A549 (cell line): ENCODE measurements around the gene IL18RAP.

Source experiments
- BHLHE40 ChIP-seq: IDR thresholded peaks from 2 replicates; pipeline ENCODE4 v1.6.1; 2012; ENCODE audit warnings: low read depth, low read length, inconsistent platforms
- CTCF ChIP-seq: fragments of >200 bp; sonication (Bioruptor Twin); formaldehyde crosslinking; IDR thresholded peaks from 3 replicates; pipeline ENCODE4 v1.5.1; 2016
- ESRRA ChIP-seq: fragments of 150-350 bp; IDR thresholded peaks from 2 replicates; pipeline ENCODE4 v1.6.1; 2014; ENCODE audit warnings: mild to moderate bottlenecking, low read length, borderline replicate concordance
- JUN ChIP-seq, 2 experiments: fragments of >200 bp; sonication (Bioruptor Twin); formaldehyde crosslinking; IDR thresholded peaks; 2 replicates in 1 of 2; 3 replicates in 1 of 2; pipeline ENCODE4 v1.6.1; 2016 to 2017
- JUNB ChIP-seq: fragments of >200 bp; sonication (Bioruptor Twin); formaldehyde crosslinking; IDR thresholded peaks from 2 replicates; pipeline ENCODE4 v1.6.1; 2016
- NPAS2 ChIP-seq: fragments of 250-450 bp; sonication (Bioruptor Pico); IDR thresholded peaks from 2 replicates; pipeline ENCODE4 v1.8.0; 2022; ENCODE audit warnings: mild to moderate bottlenecking, moderate library complexity, borderline replicate concordance
- POLR2A ChIP-seq: IDR thresholded peaks from 2 replicates; pipeline ENCODE4 v1.6.1; 2012; ENCODE audit warnings: mild to moderate bottlenecking, low read length
- RCOR1 ChIP-seq: fragments of 150-350 bp; IDR thresholded peaks from 2 replicates; pipeline ENCODE4 v1.6.1; 2014; ENCODE audit warnings: antibody characterized with exemption, low read length, low read depth
- SREBF2 ChIP-seq: fragments of 450-650 bp; IDR thresholded peaks from 2 replicates; pipeline ENCODE4 v1.6.1; 2014; ENCODE audit warnings: mild to moderate bottlenecking, moderate library complexity
- USF2 ChIP-seq: fragments of 450-650 bp; IDR thresholded peaks from 2 replicates; pipeline ENCODE4 v1.6.1; 2014; ENCODE audit warnings: antibody characterized with exemption

DNA sequence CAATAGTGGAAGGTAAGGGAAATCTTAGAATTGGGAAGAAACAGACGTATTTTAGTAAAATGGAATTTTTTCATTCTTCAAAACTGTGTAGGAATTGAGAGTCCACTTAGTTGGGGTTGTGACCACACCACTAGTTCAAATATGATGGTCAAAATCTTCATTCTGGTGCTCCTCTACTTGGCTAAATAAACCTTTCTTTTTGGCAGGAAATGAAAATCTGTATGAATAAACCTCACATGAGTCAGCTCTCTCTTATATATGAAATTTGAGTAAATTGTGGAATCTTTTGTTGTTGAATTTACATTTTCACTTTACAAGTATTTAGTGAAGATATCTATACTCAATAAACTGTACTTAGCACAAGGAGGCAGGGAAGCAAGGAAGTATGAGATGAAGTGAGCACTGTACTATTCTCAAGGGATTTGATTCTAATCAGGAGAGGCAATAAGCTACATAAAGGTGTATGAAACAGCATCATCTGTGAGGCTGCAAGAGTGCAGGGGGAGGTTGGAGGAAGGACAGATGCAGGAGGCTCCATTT is 46.8 kb upstream of the IL18RAP start:
- TF ChIP-seq CTCF (no peak), POLR2A (no peak), ESRRA (no peak), JUN (IDR thresholded peaks at IDR 0.05) (no peak), USF2 (no peak), SREBF2 (no peak), BHLHE40 (no peak), NPAS2 (CRISPR knock-in tag) (no peak), JUNB (no peak), RCOR1 (no peak)
